ENCODE measurements around the gene WWOX.
A peak's percentile ranks its signal among the peaks of the same experiment; 100 is the strongest.

Gene WWOX

DNA sequence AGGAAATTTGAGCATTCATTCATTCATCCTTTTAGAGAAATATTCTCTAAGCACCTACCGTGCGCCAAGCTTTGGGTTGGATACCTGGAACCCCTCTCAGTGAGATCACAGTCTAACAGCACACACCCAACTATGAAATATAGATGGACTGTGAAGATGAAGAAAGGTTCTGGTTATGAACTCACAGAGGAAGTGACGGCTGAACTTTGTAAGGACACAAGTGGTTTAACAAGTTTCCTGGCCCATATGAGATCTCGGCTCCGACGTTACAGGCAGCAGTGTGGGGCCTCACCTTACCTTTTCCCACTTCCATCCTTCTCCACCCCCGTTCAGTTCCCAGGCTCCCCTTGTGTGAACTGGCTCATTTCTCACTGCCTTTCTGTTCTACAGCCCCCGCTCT, 1094.8 kb downstream of the WWOX start:
- H3K27me3 ChIP-seq (ENCODE audit: control insufficient read depth in 1 of 2, insufficient read depth in 2 of 2, low read length in 2 of 2) = no peaks in the 10 kb centered on the region
- no peak overlapping the region for H3K27ac ChIP-seq (ENCODE audit: low read length)
- no peaks in the 10 kb centered on the region for H3K36me3 ChIP-seq (ENCODE audit: control insufficient read depth in 2 of 2, insufficient read depth in 2 of 2, low read length in 2 of 2)
- H3K9ac ChIP-seq (ENCODE audit: low read length in 2 of 2) = no peak overlapping the region
- H3K9me3 ChIP-seq (ENCODE audit: control insufficient read depth in 2 of 2, low read length in 2 of 2) = no peaks in the 10 kb centered on the region
- peak overlapping the region in 1 of 2 donors; percentile 22 for H3K4me3 ChIP-seq (ENCODE audit: low read length in 2 of 2)
- no peaks in the 10 kb centered on the region for H3K4me1 ChIP-seq (ENCODE audit: control insufficient read depth, insufficient read depth, low read length)

DNA sequence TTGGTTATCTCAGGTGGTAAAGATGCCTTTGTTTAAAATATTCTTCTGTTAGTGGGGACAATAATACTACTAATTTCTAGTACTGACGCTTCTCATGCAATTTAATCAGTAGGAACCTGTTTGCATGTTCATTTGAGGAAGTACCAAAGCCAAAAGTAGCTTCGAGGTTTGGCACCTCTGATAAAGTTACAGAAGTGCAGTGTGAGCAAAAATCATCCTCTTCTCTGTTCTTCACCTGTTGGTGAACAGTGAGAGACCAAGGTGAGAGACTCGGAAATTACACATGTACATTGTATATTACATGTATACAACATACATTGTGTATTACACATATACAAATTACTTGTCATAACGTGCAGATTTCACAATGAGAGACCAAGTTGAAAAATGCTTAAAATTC, 1096.5 kb downstream of the WWOX start:
- Histone ChIP-seq H3K27me3 (ENCODE audit: control insufficient read depth in 1 of 2, insufficient read depth in 2 of 2, low read length in 2 of 2) (no peaks in the 10 kb centered on the region), H3K4me1 (ENCODE audit: control insufficient read depth, insufficient read depth, low read length) (no peaks in the 10 kb centered on the region), H3K9me3 (ENCODE audit: control insufficient read depth in 2 of 2, low read length in 2 of 2) (no peaks in the 10 kb centered on the region), H3K27ac (ENCODE audit: low read length) (no peak overlapping the region), H3K4me3 (ENCODE audit: low read length in 2 of 2) (no peak overlapping the region), H3K36me3 (ENCODE audit: control insufficient read depth in 2 of 2, insufficient read depth in 2 of 2, low read length in 2 of 2) (no peaks in the 10 kb centered on the region), H3K9ac (ENCODE audit: low read length in 2 of 2) (no peak overlapping the region)

DNA sequence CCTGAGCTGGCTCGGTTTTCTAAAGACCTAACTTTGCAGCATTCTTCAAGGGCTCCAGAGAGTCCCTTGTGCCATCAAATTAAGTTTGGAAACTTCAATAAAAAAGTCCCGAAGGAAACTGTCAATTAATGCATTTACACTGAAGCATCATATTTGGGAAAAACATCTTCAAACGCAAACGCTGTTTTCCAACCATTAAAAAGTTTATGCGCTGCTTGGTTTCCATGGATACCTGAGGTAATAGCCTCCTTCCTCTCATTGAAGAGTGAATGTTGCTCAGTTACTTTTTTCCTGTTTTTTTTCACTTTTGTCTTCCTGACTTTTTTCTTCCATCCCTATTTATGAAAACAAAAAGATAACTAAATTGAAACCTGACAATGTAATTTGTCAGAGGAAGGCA, 1102.0 kb downstream of the WWOX start:
- Histone ChIP-seq H3K9me3 (ENCODE audit: control insufficient read depth in 2 of 2, low read length in 2 of 2) (no peaks in the 10 kb centered on the region), H3K27ac (ENCODE audit: low read length) (no peak overlapping the region), H3K4me1 (ENCODE audit: control insufficient read depth, insufficient read depth, low read length) (no peaks in the 10 kb centered on the region), H3K9ac (ENCODE audit: low read length in 2 of 2) (no peak overlapping the region), H3K27me3 (ENCODE audit: control insufficient read depth in 1 of 2, insufficient read depth in 2 of 2, low read length in 2 of 2) (no peaks in the 10 kb centered on the region), H3K36me3 (ENCODE audit: control insufficient read depth in 2 of 2, insufficient read depth in 2 of 2, low read length in 2 of 2) (no peaks in the 10 kb centered on the region), H3K4me3 (ENCODE audit: low read length in 2 of 2) (no peak overlapping the region)

DNA sequence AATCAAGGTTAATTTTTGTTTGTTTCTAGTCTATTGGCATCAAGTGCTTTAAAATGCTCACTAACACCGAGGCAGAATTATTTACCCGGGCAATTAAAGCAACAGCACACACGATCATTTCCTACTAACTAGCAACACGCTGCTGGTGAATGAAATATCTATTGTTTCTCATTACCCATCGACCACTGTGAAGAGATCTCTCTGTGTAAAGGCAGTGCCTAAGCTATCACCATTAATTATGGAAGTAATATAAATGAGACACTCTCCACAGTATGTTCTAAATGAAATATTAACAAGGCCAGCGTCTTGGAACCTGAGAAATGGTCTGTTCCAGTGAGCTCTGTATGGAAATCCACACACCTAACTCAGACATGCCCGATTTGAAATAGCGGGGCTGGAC, 1103.5 kb downstream of the WWOX start:
- H3K27ac ChIP-seq (ENCODE audit: low read length) = no peak overlapping the region
- no peaks in the 10 kb centered on the region for H3K27me3 ChIP-seq (ENCODE audit: control insufficient read depth in 1 of 2, insufficient read depth in 2 of 2, low read length in 2 of 2)
- H3K36me3 ChIP-seq (ENCODE audit: control insufficient read depth in 2 of 2, insufficient read depth in 2 of 2, low read length in 2 of 2) = no peaks in the 10 kb centered on the region
- no peak overlapping the region for H3K9ac ChIP-seq (ENCODE audit: low read length in 2 of 2)
- no peak overlapping the region for H3K4me3 ChIP-seq (ENCODE audit: low read length in 2 of 2)
- H3K9me3 ChIP-seq (ENCODE audit: control insufficient read depth in 2 of 2, low read length in 2 of 2) = no peaks in the 10 kb centered on the region
- H3K4me1 ChIP-seq (ENCODE audit: control insufficient read depth, insufficient read depth, low read length) = no peaks in the 10 kb centered on the region

DNA sequence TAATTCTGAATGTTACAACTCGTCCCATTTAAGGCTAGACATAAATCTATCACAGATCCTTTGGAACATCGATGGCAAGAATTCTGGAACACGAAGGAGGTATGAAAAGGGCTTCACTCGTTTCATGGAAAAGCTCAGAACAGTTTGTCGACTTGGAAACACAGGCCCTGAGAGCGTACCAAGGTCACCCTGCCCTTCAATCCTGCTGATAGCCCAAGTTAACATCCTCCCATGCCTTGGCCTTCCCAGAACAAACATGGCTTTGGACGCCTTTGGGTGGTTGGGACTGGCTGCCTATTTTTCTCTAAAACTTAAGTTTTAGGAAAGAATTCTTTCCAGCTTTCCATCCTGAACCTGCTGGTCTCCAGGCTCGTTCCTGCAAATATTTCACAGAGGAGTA, 1105.0 kb downstream of the WWOX start:
- H3K9me3 ChIP-seq (ENCODE audit: control insufficient read depth in 2 of 2, low read length in 2 of 2) = no peaks in the 10 kb centered on the region
- no peak overlapping the region for H3K27ac ChIP-seq (ENCODE audit: low read length)
- H3K36me3 ChIP-seq (ENCODE audit: control insufficient read depth in 2 of 2, insufficient read depth in 2 of 2, low read length in 2 of 2) = no peaks in the 10 kb centered on the region
- no peak overlapping the region for H3K9ac ChIP-seq (ENCODE audit: low read length in 2 of 2)
- H3K4me1 ChIP-seq (ENCODE audit: control insufficient read depth, insufficient read depth, low read length) = no peaks in the 10 kb centered on the region
- H3K4me3 ChIP-seq (ENCODE audit: low read length in 2 of 2) = no peak overlapping the region
- H3K27me3 ChIP-seq (ENCODE audit: control insufficient read depth in 1 of 2, insufficient read depth in 2 of 2, low read length in 2 of 2) = no peaks in the 10 kb centered on the region

DNA sequence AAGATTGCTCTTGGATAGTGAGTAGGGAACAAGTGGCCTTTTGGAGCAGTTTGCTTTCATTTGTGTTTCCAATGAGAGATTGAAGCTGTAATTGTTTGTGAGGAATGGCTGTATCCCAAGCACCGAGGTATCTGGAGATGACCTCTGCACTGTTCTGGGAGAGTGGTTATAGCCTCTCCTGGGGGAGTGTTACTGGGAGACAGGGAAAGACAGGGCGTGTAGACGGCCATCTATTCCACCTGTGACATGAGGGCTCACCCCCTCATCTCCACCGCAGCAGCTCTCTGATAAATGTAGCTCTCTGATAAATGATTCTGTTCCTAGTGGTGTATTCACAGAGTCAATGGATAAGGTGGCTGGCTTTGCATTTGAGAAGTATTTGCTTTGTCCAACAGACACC, 1107.4 kb downstream of the WWOX start:
- Histone ChIP-seq H3K27me3 (ENCODE audit: control insufficient read depth in 1 of 2, insufficient read depth in 2 of 2, low read length in 2 of 2) (no peaks in the 10 kb centered on the region), H3K4me3 (ENCODE audit: low read length in 2 of 2) (no peak overlapping the region), H3K27ac (ENCODE audit: low read length) (no peak overlapping the region), H3K9me3 (ENCODE audit: control insufficient read depth in 2 of 2, low read length in 2 of 2) (no peaks in the 10 kb centered on the region), H3K9ac (ENCODE audit: low read length in 2 of 2) (no peak overlapping the region), H3K36me3 (ENCODE audit: control insufficient read depth in 2 of 2, insufficient read depth in 2 of 2, low read length in 2 of 2) (no peaks in the 10 kb centered on the region), H3K4me1 (ENCODE audit: control insufficient read depth, insufficient read depth, low read length) (no peaks in the 10 kb centered on the region)

DNA sequence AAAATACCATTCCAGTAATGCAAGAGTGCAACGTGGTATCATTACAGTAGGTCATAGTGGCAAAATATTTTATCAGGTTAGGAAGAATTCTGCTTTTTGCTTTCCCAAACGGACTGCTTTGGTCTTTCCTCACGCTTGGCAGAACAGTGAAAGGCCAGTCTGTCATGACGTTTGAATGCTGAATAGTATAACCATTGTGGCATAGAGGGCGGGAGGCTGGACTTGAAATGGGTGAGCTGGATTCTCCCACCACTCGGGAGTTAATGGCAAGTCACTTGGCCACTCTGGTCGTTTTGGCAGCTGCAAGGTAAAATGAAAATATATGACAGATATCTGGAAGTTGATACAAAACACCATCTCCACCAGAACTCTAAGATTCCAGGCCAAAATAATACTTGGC, 1109.9 kb downstream of the WWOX start:
- H3K4me3 ChIP-seq (ENCODE audit: low read length in 2 of 2) = no peak overlapping the region
- H3K9ac ChIP-seq (ENCODE audit: low read length in 2 of 2) = no peak overlapping the region
- H3K9me3 ChIP-seq (ENCODE audit: control insufficient read depth in 2 of 2, low read length in 2 of 2) = no peaks in the 10 kb centered on the region
- H3K4me1 ChIP-seq (ENCODE audit: control insufficient read depth, insufficient read depth, low read length) = no peaks in the 10 kb centered on the region
- H3K27ac ChIP-seq (ENCODE audit: low read length) = no peak overlapping the region
- H3K36me3 ChIP-seq (ENCODE audit: control insufficient read depth in 2 of 2, insufficient read depth in 2 of 2, low read length in 2 of 2) = no peaks in the 10 kb centered on the region
- H3K27me3 ChIP-seq (ENCODE audit: control insufficient read depth in 1 of 2, insufficient read depth in 2 of 2, low read length in 2 of 2) = no peaks in the 10 kb centered on the region

DNA sequence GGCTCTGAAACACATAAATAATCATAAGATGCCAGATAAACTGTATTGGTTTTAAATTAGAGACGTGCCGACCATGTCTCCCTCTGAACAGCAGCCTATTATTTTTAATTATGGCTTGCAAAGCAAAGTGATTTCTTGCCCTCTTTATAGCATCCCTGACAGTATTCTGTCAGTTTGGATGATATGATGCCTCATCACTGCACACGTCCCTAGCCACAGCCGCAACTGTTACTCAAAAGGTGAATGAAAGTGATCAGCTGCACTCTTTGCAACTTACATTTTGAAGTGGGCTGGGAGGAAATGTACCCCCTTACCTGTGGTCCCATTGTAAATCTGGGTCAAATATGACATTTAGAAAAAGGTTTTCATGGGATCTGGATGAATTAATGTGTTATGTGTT, 1111.2 kb downstream of the WWOX start:
- no peak overlapping the region for H3K27ac ChIP-seq (ENCODE audit: low read length)
- no peak overlapping the region for H3K9ac ChIP-seq (ENCODE audit: low read length in 2 of 2)
- no peak overlapping the region for H3K4me3 ChIP-seq (ENCODE audit: low read length in 2 of 2)

DNA sequence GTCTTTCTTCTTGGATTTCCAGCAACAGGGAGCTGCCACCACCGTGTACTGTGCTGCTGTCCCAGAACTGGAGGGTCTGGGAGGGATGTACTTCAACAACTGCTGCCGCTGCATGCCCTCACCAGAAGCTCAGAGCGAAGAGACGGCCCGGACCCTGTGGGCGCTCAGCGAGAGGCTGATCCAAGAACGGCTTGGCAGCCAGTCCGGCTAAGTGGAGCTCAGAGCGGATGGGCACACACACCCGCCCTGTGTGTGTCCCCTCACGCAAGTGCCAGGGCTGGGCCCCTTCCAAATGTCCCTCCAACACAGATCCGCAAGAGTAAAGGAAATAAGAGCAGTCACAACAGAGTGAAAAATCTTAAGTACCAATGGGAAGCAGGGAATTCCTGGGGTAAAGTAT, 1112.1 kb downstream of the WWOX start:
- no peaks in the 10 kb centered on the region for H3K4me1 ChIP-seq (ENCODE audit: control insufficient read depth, insufficient read depth, low read length)
- H3K27ac ChIP-seq (ENCODE audit: low read length) = no peak overlapping the region
- H3K4me3 ChIP-seq (ENCODE audit: low read length in 2 of 2) = no peak overlapping the region
- no peaks in the 10 kb centered on the region for H3K9me3 ChIP-seq (ENCODE audit: control insufficient read depth in 2 of 2, low read length in 2 of 2)
- no peaks in the 10 kb centered on the region for H3K36me3 ChIP-seq (ENCODE audit: control insufficient read depth in 2 of 2, insufficient read depth in 2 of 2, low read length in 2 of 2)
- H3K27me3 ChIP-seq (ENCODE audit: control insufficient read depth in 1 of 2, insufficient read depth in 2 of 2, low read length in 2 of 2) = no peaks in the 10 kb centered on the region
- no peak overlapping the region for H3K9ac ChIP-seq (ENCODE audit: low read length in 2 of 2)

More for the DNA sequence above, 1111.2 kb downstream of the WWOX start:
- H3K9me3 ChIP-seq (ENCODE audit: control insufficient read depth in 2 of 2, low read length in 2 of 2) = no peaks in the 10 kb centered on the region
- no peaks in the 10 kb centered on the region for H3K27me3 ChIP-seq (ENCODE audit: control insufficient read depth in 1 of 2, insufficient read depth in 2 of 2, low read length in 2 of 2)
- H3K36me3 ChIP-seq (ENCODE audit: control insufficient read depth in 2 of 2, insufficient read depth in 2 of 2, low read length in 2 of 2) = no peaks in the 10 kb centered on the region
- H3K4me1 ChIP-seq (ENCODE audit: control insufficient read depth, insufficient read depth, low read length) = no peaks in the 10 kb centered on the region

DNA sequence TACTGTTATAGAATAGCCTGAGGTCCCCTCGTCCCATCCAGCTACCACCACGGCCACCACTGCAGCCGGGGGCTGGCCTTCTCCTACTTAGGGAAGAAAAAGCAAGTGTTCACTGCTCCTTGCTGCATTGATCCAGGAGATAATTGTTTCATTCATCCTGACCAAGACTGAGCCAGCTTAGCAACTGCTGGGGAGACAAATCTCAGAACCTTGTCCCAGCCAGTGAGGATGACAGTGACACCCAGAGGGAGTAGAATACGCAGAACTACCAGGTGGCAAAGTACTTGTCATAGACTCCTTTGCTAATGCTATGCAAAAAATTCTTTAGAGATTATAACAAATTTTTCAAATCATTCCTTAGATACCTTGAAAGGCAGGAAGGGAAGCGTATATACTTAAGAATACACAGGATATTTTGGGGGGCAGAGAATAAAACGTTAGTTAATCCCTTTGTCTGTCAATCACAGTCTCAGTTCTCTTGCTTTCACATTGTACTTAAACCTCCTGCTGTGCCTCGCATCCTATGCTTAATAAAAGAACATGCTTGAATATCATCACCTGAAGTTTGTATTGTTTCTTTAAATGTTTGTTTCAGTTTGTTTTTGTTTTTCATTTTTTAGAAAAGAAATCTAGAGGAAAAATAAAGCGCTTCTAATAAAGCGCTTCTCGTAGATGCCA, 1112.8 kb downstream of the WWOX start:
- Histone ChIP-seq H3K27ac (ENCODE audit: low read length) (no peak overlapping the region), H3K36me3 (ENCODE audit: control insufficient read depth in 2 of 2, insufficient read depth in 2 of 2, low read length in 2 of 2) (no peaks in the 10 kb centered on the region), H3K4me3 (ENCODE audit: low read length in 2 of 2) (no peak overlapping the region), H3K4me1 (ENCODE audit: control insufficient read depth, insufficient read depth, low read length) (no peaks in the 10 kb centered on the region), H3K9ac (ENCODE audit: low read length in 2 of 2) (no peak overlapping the region), H3K9me3 (ENCODE audit: control insufficient read depth in 2 of 2, low read length in 2 of 2) (no peaks in the 10 kb centered on the region), H3K27me3 (ENCODE audit: control insufficient read depth in 1 of 2, insufficient read depth in 2 of 2, low read length in 2 of 2) (no peaks in the 10 kb centered on the region)

DNA sequence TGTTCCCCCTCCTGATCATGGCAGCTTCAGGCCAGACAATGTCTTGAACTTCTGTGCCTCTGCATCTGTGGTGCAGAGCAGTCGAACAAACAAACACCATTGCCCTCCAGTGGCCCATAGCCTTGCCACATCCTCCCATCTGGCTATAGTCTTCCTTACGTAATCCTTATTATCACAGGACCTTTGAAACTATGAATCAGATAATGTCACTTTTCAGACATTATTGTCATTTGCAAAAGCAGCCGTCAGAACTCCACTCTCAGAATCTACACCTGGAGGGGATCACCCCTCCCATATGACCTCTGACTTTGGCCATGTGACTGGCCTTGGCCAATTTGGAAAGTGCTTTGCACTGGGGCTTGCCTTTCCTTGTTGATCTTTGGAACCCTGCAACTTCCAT, 1113.8 kb downstream of the WWOX start:
- Histone ChIP-seq H3K9me3 (ENCODE audit: control insufficient read depth in 2 of 2, low read length in 2 of 2) (no peaks in the 10 kb centered on the region), H3K9ac (ENCODE audit: low read length in 2 of 2) (no peak overlapping the region), H3K36me3 (ENCODE audit: control insufficient read depth in 2 of 2, insufficient read depth in 2 of 2, low read length in 2 of 2) (no peaks in the 10 kb centered on the region), H3K27me3 (ENCODE audit: control insufficient read depth in 1 of 2, insufficient read depth in 2 of 2, low read length in 2 of 2) (no peaks in the 10 kb centered on the region), H3K4me1 (ENCODE audit: control insufficient read depth, insufficient read depth, low read length) (no peaks in the 10 kb centered on the region), H3K4me3 (ENCODE audit: low read length in 2 of 2) (no peak overlapping the region), H3K27ac (ENCODE audit: low read length) (no peak overlapping the region)
